Fibroblast of lung (primary cell): Measurements from ENCODE around the gene MPZL2. TPM values are rescaled to one million over a fixed set of nuclear protein-coding genes. Genes with fewer than 3 reads are reported as not detected.

Experiments used
- DNase-seq, 2 donors: peaks; one replicate each; pipeline versions ENCODE4 v3.0.0 to v3.0.0-alpha.2; 2010; ENCODE audit warnings: low read depth in 2 of 2
- H2AFZ ChIP-seq: 2 replicates; pipeline ENCODE4 v1.5.1; 2012; ENCODE audit warnings: low read length, control low read depth, inconsistent platforms
- H3K27ac ChIP-seq: 2 replicates; pipeline ENCODE4 v1.5.1; 2011; ENCODE audit warnings: low read length, control low read depth; ENCODE audit not compliant: insufficient read depth
- H3K27me3 ChIP-seq: 2 replicates; pipeline ENCODE4 v1.5.1; 2011; ENCODE audit warnings: mild to moderate bottlenecking, low read length; ENCODE audit not compliant: control insufficient read depth, insufficient read depth
- H3K36me3 ChIP-seq: 2 replicates; pipeline ENCODE4 v1.5.1; 2011; ENCODE audit warnings: low read length; ENCODE audit not compliant: control insufficient read depth, insufficient read depth
- H3K4me1 ChIP-seq: 2 replicates; pipeline ENCODE4 v1.5.1; 2011; ENCODE audit warnings: low read length; ENCODE audit not compliant: control insufficient read depth, insufficient read depth; ENCODE audit errors: extremely low read depth
- H3K4me2 ChIP-seq: 2 replicates; pipeline ENCODE4 v1.5.1; 2011; ENCODE audit warnings: low read length, control low read depth; ENCODE audit not compliant: insufficient read depth; ENCODE audit errors: extremely low read depth
- H3K4me3 ChIP-seq, 4 experiments: fragments of 200-600 bp in 1 of 4; sonication (generic) in 1 of 4; replicated peaks in 1 of 4; 2 replicates each; pipeline ENCODE4 v1.5.1; 2011 to 2016; ENCODE audit warnings: low read length in 4 of 4, low read depth in 3 of 4, mild to moderate bottlenecking in 3 of 4, control low read depth in 2 of 4, inconsistent platforms in 1 of 4, mixed read lengths in 1 of 4; ENCODE audit not compliant: insufficient read depth in 1 of 4; ENCODE audit errors: control extremely low read depth in 1 of 4
- H3K79me2 ChIP-seq: 2 replicates; pipeline ENCODE4 v1.5.1; 2012; ENCODE audit warnings: mild to moderate bottlenecking, low read length, inconsistent platforms; ENCODE audit not compliant: control insufficient read depth, insufficient read depth
- H3K9ac ChIP-seq: 2 replicates; pipeline ENCODE4 v1.5.1; 2011; ENCODE audit warnings: mild to moderate bottlenecking, low read length, control low read depth; ENCODE audit not compliant: insufficient read depth
- H3K9me3 ChIP-seq: 2 replicates; pipeline ENCODE4 v1.5.1; 2012; ENCODE audit warnings: low read depth, low read length; ENCODE audit not compliant: control insufficient read depth, insufficient read depth
- H4K20me1 ChIP-seq: 2 replicates; pipeline ENCODE4 v1.5.1; 2011; ENCODE audit warnings: low read length; ENCODE audit not compliant: control insufficient read depth, insufficient read depth; ENCODE audit errors: extremely low read depth
- CTCF ChIP-seq, 2 donors: IDR thresholded peaks in 1 of 2; conservative IDR thresholded peaks in 1 of 2; 1 replicate in 1 of 2; 2 replicates in 1 of 2; pipeline ENCODE4 v1.5.1; 2011 to 2012; ENCODE audit warnings: low read length in 2 of 2, control low read depth in 1 of 2, inconsistent platforms in 1 of 2, low read depth in 1 of 2, mild to moderate bottlenecking in 1 of 2
- EZH2 ChIP-seq: IDR thresholded peaks from 2 replicates; pipeline ENCODE4 v1.5.1; 2012; ENCODE audit warnings: low read length, control low read depth, mild to moderate bottlenecking; ENCODE audit errors: missing control alignments
- polyA minus RNA-seq: library from RNA; depleted of rRNA, polyadenylated mRNA; stranded (reverse); fragments of >200 nt; gene quantifications from 2 replicates; pipeline ENCODE4 v1.2.3, GENCODE V29; 2011; ENCODE audit warnings: low replicate concordance
- polyA plus RNA-seq, 2 donors: library from polyadenylated mRNA; depleted of rRNA in 1 of 2; stranded (reverse) in 1 of 2; unstranded in 1 of 2; fragments of >200 nt; gene quantifications; 2 replicates each; pipeline ENCODE4 v1.2.1, GENCODE V29; 2011 to 2012; ENCODE audit warnings: missing spikeins in 1 of 2
- total RNA-seq: library from RNA; depleted of rRNA; stranded (reverse); fragments of >200 nt; gene quantifications from 2 replicates; pipeline ENCODE4 v1.2.1, GENCODE V29; 2014

MPZL2 gene
- not detected in 2 replicates for total RNA-seq
- polyA plus RNA-seq = not detected in 2 replicates
- polyA plus RNA-seq (2012) = not detected in 2 replicates
- polyA minus RNA-seq = not detected in 2 replicates

DNA sequence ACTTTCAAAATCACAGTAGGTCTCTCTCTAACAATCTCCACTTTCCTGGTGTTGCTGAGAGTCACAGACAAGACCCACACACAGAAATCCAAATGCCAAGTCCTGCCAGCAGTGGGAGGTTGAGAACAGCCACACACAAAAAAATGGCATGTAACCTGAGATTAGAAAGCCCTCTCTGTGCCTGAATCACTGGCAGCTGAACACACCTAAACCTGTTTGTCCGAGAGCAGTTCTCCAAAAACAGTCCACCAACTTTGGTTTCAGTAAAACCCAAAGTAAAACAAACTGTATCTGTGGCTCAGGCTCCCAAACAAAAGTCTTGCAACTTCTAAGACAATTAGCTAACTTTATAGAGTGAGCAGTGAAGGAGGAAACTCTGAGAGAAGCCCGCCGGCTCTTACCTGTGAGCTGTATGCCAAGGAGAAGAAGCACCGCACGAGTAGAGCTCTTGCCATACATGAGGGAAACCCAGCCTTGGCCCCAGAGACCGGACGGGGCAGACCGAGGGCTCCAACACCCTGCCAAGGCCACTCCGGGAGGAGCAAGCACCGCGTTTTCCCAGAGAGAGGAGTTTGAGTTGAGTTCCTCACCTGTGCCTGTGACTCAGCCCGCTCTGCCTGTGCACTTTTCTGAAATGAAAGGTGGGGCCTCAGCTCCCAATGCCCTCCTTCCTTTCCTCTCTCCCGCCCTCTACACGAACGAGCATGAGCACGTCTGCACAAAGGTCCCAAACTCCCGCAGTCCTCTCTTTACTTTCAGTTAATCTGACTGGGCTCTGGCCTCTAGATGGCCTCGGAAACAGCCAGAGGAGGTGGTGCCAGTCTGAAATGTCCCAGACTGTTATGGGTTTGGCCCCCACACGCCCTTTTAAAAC lies at the start of gene MPZL2:
MPZL2 (minus strand) TSS at position 603 of the 874 bp plus-strand sequence; CDS start at position 459, 144 bp downstream.
- no peak for DNase-seq
- Histone ChIP-seq H3K4me2 (no peak within 1 kb of the TSS), H3K4me1 (no peaks in the 10 kb centered on the region), H3K4me3 (no peak within 1 kb of the TSS), H2AFZ (no peak within 1 kb of the TSS), H3K9ac (no peak within 1 kb of the TSS), H3K27ac (no peak within 1 kb of the TSS), H3K79me2 (no peaks in the 10 kb centered on the region), H3K36me3 (no peaks in the 10 kb centered on the region), H4K20me1 (no peaks in the 10 kb centered on the region), H3K9me3 (no peaks in the 10 kb centered on the region), H3K27me3 (peaks cover 33% of the 10 kb centered on the region)
- TF ChIP-seq EZH2 (peak; percentile 60), CTCF (conservative IDR thresholded peaks at IDR 0.05 in 1 of 2, IDR thresholded peaks at IDR 0.05 in 1 of 2; ENCODE audit: low read depth in 1 of 2, low read length in 2 of 2) (no peak)

- Histone ChIP-seq H4K20me1 (no peaks in the 10 kb centered on the region), H3K27ac (no peak overlapping the region), H2AFZ (no peak overlapping the region), H3K79me2 (no peaks in the 10 kb centered on the region), H3K4me1 (no peaks in the 10 kb centered on the region), H3K4me2 (no peak overlapping the region), H3K27me3 (no peaks in the 10 kb centered on the region), H3K9me3 (no peaks in the 10 kb centered on the region), H3K9ac (no peak overlapping the region), H3K4me3 (no peak overlapping the region), H3K36me3 (no peaks in the 10 kb centered on the region)
- no peak for DNase-seq
- TF ChIP-seq EZH2 (no peak), CTCF (conservative IDR thresholded peaks at IDR 0.05 in 1 of 2, IDR thresholded peaks at IDR 0.05 in 1 of 2; ENCODE audit: low read depth in 1 of 2, low read length in 2 of 2) (no peak)
These were observed 49.1 kb upstream of the MPZL2 start for GRCh38 chr11:118313242-118313641.

DNA sequence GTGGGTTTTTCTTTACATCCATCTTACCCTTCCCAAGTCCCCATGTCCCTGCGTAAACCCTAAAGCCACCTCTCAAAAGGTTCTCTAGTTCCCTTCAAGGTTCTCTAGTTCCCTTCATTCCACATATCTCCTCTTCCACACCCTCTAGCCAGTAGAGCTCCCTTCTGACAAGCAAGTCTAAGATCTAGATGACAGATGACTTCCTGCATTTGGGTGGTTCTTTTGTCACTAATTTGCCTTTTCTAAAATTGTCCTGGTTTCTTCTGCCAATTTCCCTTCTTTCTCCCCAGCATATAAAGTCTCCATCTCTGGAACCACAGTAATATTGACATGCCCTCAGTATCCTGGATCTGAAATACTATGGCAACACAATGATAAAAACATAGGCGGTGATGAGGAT lies 48.2 kb upstream of the MPZL2 start:
- no peaks in the 10 kb centered on the region for H3K36me3 ChIP-seq
- no peaks in the 10 kb centered on the region for H4K20me1 ChIP-seq
- TF ChIP-seq EZH2 = no peak
- TF ChIP-seq CTCF (conservative IDR thresholded peaks at IDR 0.05 in 1 of 2, IDR thresholded peaks at IDR 0.05 in 1 of 2; ENCODE audit: low read depth in 1 of 2, low read length in 2 of 2) = no peak

More for the DNA sequence above, 48.2 kb upstream of the MPZL2 start:
- Histone ChIP-seq H3K4me1 (no peaks in the 10 kb centered on the region), H3K27me3 (no peaks in the 10 kb centered on the region), H2AFZ (no peak overlapping the region), H3K9me3 (no peaks in the 10 kb centered on the region), H3K4me3 (no peak overlapping the region), H3K79me2 (no peaks in the 10 kb centered on the region), H3K27ac (no peak overlapping the region), H3K9ac (no peak overlapping the region), H3K4me2 (no peak overlapping the region)
- DNase-seq = no peak
